ENCODE results near the gene PRMT9. TPM values are rescaled to one million over a fixed set of nuclear protein-coding genes. Genes with fewer than 3 reads are reported as not detected.
A peak's percentile ranks its signal among the peaks of the same experiment; 100 is the strongest.

PRMT9 gene
- total and polyA plus RNA-seq, 10 of the 15 experiments (the other 5 are each of a cell fraction or from before 2014, with no cell fraction given), result 4.1 to 11.8 (median 7.6) TPM

GRCh38 chr4:147707892-147708672 is 24.1 kb upstream of the PRMT9 start (continued):
- TF ChIP-seq ZBTB11 (CRISPR knock-in tag; IDR thresholded peaks at IDR 0.05), result no peak
- TF ChIP-seq RAD21 (IDR thresholded peaks at IDR 0.05; ENCODE audit: insufficient read depth, low read depth, low read length), result peak; percentile 95
- TF ChIP-seq STAT3 (IDR thresholded peaks at IDR 0.05; ENCODE audit: low read depth, low read length), result no peak
- TF ChIP-seq FOXM1 (IDR thresholded peaks at IDR 0.05; ENCODE audit: low read depth, low read length), result 0 out of 2 replicates have a peak, but pooled peaks have one; percentile 27
- no peak for TF ChIP-seq SUZ12 (IDR thresholded peaks at IDR 0.05; ENCODE audit: unreplicated experiment)
- no peak for TF ChIP-seq PKNOX1 (IDR thresholded peaks at IDR 0.05)
- TF ChIP-seq ASH2L (IDR thresholded peaks at IDR 0.05; ENCODE audit: borderline replicate concordance, low read depth), result no peak
- no peak for TF ChIP-seq ELK1 (IDR thresholded peaks at IDR 0.05; ENCODE audit: low read depth, low read length)
- no peak for TF ChIP-seq NRF1 (conservative IDR thresholded peaks at IDR 0.05; ENCODE audit: low read depth, low read length)
- TF ChIP-seq NBN (IDR thresholded peaks at IDR 0.05), result no peak
- TF ChIP-seq SMC3 (IDR thresholded peaks at IDR 0.05; ENCODE audit: borderline replicate concordance, low read length), result peak; percentile 93
- TF ChIP-seq SUPT20H (IDR thresholded peaks at IDR 0.05; ENCODE audit: borderline replicate concordance, control insufficient read depth, low read depth, low read length), result no peak
- no peak for TF ChIP-seq DPF2 (IDR thresholded peaks at IDR 0.05)
- TF ChIP-seq IRF5 (IDR thresholded peaks at IDR 0.05; ENCODE audit: borderline replicate concordance), result no peak
- TF ChIP-seq JUNB (IDR thresholded peaks at IDR 0.05), result no peak

All from GM12878 (cell line).